GM21381 (cell line): ENCODE measurements around the gene C19orf12.

Experiments used
- ATAC-seq: cut with Tn5 transposase; IDR thresholded peaks from one replicate; pipeline ENCODE4 v1.9.1; 2021; ENCODE audit warnings: mild to moderate bottlenecking, moderate library complexity; ENCODE audit not compliant: unreplicated experiment

C19orf12 gene

DNA sequence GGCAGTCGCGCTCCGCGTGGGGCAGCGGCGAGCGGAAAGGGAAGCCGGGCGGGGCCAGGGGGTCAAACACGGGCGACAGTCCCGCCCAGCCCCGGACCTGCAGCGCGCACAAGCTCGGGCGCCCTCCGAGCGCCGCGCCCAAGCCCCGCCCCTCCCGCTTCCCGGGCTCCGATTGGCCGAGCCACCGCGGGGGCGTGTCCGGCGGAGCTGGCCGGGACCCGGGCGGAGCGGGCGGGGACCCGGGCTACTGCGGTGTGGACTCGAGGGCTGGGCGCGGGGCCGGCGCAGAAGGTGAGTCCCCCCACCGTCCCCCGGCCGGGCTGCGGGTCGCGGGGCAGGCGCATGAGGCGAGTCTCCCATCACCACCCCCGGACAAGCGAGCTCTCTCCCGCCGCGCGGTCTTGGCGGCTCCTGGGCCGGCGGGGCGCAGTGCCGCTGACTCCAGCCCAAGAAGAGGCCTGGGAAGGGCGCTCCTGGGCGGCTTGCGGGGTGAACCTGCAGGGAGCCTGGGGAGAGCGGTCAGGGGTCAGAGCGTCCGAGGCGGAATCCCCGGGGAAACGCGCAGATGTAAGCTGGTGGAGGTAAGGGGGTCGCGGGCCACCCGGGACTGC lies 49.7 kb downstream of the C19orf12 start, which contains the start of gene PLEKHF1:
TSS of gene PLEKHF1 (plus strand) at position 247 of the 611 bp plus-strand sequence. CDS start 8,379 bp downstream, outside the sequence.
- peak; percentile 84 for ATAC-seq

DNA sequence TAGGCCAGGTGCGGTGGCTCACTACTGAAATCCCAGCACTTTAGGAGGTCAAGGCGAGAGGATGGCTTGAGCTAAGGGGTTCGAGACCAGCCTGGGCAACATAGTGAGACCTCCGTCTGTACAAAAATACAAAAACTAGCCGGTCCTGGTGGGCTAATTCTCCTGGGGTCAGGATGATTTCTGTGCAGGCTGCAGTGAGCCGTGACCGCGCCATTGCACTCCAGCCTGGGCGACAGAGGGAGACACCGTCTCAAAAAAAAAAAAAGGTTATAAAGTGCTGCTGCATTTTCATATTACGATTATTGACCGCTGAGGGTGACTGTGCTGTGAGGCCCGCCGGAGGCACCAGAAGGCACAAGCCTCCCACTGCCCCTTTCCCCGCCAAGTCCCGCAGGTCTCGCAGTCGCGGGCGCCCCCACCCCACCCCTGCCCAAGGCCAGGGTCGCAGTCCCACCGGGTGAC lies 50.3 kb downstream of the C19orf12 start:
- no peak for ATAC-seq

DNA sequence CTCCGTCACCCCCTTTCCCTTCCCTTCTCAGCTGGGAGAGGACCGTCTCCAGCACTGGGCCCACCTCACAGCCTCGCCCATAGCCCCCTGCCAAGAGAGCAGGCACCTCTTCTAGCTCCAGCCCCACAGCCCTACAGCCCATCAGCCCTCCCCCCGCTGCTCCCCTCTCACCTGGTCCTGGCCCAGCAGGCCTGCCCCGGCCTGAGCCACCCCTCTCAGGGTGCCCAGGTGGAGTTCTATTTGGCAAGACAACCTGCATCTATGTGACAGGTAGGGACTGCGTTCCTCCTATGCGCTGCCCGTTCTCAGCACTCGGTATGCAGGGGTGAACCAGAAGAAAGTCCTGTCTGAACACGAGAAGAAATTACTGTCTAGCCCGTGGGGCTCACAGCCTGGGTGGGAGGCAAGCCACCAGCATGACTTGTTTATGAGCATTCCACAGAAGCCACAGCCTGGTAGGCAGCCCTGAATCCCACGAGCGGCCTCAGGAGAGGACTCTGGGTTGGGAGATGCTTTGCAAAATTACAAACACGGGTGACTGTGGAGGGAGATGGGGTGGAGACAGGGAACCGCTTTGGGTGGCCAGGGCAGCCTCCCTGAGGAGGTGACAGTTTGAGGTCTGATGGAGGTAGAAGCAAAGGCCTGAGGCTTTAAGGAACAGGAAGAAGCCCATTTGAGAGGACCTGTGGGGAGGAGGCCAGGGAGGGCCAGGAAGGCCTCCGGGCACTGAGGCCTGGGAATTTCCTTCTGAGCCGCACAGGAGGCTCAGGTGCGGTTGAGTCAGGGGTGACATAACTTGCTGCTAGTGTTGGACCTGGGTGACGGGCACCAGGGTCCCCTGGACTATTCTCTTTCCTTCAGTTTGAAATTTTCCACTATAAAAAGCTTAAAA lies 51.0 kb downstream of the C19orf12 start:
- ATAC-seq: no peak

DNA sequence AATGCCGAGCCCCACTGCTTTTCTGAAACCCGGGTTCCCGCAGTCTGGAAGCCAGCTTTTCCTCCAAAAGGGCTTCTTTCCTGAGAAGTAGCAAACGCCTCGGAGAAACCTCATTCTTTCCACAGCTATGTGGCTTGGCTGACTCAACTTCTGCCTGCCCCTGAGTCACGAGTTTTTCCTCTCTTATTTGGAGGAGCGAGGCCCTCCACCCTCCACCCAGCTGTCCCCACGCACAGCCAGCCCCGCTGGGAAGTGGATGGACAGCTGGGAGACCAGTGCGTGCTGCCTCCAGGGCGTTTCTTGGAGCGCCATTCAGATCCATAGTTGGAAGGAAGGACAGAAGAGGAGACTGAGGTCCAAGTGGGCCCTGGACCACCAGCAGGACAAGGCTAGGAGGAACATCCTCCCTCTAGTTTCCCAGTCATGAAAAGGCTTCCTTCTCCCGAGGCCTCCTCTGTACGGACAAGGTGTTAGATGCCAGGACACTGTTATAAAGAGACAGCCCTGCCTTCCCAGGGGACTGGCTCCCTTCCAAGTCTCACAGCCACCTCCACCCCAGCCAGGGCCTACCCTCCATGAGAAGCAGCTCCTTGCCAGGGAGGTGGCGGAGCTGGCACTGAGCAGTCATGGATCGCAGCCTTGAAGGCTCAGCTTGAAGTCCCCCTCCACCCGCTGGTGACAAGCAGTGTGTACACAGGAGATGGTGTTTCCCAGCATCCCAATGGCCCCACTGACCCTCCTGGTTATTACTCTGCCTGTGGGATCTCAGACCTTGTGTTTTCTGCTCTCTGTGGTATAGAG lies 52.3 kb downstream of the C19orf12 start:
- ATAC-seq: no peak

DNA sequence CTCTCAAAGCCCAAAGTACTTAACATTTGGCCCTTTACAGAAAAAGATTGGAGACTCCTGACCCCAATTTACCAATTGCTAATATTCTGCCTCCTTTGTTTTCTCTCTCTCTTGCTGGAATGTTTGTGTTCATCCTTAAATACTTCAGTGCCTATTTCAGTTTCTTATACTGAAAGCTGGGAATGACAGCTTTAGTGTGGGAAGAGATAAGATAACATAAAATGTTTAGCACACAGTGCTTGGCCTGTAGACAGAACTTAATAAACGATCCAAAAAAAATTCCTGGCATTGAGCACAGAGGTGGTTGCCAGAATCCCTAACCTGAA lies 52.8 kb downstream of the C19orf12 start:
- no peak for ATAC-seq

DNA sequence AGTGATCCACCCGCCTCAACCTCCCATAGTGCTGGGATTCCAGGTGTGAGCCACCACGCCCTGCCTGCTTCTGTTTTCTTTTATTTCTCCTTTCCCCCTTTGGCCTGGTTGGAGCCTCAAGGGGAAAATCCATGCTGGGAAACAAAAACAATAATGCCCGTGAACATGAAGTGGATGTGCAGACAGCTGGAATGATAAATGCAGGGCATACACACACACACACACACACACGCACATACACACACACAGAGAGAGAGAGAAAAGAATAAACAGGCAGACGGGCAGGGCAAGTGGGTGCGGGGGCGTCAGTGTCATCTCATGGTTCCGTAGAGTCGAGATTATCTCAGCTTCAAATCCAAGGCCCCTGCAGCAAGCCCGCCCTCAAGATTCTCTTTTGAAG lies 54.2 kb downstream of the C19orf12 start:
- no peak for ATAC-seq

DNA sequence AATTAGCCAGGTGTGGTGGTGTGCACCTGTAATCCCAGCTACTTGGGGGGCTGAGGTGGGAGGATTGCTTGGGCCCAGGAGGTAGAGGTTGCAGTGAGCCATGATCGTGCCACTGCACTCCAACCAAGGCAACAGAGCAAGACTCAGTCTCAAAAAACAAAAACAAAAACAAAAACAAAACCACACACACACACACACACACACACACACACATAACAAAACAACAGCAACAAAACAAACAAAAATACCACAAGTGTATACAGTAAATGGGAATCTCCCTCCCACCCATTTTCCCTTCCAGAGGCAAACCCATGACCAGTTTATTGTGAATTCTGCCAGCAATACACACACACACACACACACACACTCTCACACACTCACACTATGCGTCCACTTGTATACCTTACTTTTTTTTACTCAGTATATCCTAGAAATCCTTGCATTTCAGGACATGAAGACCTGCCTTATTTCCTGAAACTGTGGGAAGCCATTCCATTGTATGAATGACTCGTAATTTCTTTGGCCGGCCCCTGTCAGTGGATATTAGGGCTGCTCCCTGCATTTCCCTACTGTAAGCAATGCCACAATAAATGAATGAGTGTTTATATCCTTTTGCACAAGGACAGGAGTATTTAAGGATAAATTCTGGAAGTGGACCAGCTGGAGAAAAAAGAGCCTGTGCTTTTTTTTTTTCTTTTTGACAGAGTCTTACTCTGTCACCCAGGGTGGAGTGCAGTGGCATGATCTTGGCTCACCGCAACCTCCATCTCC lies 56.7 kb downstream of the C19orf12 start:
- no peak for ATAC-seq

DNA sequence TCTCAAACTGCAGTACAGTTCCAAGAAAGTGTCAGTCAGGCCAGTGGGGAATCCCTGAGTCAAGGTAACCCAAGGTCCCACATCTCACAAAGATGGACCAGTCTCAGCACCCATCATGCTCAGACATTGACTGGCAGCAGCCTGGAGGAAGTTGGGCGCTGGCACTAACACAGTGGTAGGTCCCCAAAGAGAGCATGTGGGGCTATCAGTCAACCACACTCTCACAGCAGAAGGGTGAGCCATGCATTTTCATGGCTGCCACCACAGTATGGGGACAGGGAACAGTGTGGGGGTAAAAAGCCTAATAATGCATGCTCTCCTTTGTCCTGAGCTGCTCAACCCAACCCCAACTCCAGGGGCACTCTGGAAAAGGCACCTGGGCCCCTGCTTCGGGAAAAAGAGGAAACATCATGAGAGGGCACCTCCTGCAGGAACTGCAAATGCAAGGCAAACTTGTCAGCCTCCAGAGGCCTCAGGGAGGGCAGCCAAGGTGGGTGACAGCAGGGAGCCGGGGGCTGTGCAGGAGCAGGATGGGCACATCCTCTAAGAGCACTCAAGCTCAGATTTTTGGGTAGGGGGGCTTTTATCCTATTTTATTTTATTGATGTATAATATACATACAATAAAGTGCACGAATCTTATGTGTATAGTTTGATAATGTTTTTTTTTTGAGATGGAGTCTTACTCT lies 59.3 kb downstream of the C19orf12 start:
- ATAC-seq: no peak

DNA sequence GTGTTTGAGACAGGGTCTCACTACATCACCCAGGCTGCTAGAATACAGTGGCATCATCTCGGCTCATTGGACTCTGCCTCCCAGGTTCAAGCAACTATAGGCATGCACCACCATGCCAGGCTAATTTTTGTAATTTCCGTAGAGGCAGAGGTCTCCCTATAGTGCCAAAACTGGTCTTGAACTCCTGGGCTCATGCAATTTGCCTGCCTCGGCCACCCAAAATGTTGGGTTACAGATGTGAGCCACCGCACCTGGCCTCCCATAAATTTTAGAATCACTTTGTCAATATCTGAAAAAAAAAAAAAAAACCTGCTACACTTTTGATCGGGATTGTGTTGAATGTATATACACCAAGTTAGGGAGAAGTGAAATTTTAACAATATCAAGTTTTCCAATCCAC lies 61.7 kb downstream of the C19orf12 start:
- ATAC-seq: no peak

DNA sequence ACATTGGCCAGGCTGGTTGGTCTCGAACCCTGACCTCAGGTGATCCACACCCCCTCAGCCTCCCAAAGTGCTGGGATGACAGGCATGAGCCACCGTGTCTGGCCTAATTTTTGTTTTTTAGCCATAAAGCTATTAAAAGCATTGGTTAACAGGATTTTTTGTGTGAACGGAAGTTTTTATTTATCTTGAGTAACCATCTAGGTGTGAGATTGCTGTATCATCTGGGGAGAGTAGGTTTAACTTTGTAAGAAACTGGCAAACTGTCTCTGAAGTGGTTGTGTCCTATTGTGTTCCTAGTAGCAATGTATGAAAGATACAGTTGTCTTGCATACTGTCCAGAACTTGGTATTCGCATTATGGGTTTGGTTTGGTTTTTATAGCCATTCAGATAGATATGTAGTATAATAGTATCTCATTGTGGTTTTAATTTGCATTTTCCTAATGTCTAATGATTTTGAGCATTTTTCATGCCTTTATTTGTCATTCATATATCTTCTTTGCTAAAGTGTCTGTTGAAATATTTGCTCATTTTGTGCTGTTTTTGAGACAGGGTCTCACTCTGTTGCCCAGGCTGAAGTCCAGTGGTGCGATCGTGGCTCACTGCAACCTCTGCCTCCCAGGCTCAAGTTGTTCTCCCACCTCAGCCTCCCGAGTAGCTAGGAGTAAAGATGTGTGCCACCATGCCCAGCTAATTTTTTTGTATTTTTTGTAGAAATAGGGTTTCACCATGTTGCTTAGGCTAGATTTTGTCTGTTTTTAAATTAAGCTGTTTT lies 63.3 kb downstream of the C19orf12 start:
- no peak for ATAC-seq

DNA sequence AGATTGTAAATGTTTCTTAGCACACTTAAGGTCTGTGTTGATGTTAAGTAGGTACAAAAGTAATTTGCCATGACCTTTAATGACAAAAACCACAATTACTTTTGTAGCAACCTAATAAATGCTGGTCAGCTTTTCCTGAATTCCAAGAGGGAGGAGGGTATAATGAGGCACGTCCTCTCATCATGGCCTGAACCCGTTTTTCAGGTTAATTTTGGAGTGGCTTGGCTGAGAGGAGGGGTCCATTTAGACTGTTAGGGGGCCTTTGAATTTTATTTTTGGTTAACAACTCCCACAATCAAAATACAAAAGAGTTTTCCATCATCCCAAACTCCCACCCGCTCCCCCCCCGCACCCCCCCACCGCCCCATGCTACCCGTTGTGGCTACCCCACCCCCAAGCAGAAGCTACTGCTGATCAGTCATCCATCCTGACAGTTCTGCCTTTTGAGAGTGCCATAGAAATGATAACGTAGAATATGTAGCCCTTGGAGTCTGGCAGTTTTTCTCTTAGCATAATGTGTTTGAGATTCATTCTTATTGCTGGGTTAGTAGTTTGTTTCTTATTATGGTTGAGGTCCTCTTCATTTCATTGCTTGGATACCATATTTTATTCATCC lies 64.2 kb downstream of the C19orf12 start:
- ATAC-seq: no peak
